ENCODE data around the gene AUTS2. TPM values are rescaled to one million over a fixed set of nuclear protein-coding genes. Genes with fewer than 3 reads are reported as not detected.

Gene AUTS2
- total RNA-seq, 1 experiment from 2014 or later = not detected

DNA sequence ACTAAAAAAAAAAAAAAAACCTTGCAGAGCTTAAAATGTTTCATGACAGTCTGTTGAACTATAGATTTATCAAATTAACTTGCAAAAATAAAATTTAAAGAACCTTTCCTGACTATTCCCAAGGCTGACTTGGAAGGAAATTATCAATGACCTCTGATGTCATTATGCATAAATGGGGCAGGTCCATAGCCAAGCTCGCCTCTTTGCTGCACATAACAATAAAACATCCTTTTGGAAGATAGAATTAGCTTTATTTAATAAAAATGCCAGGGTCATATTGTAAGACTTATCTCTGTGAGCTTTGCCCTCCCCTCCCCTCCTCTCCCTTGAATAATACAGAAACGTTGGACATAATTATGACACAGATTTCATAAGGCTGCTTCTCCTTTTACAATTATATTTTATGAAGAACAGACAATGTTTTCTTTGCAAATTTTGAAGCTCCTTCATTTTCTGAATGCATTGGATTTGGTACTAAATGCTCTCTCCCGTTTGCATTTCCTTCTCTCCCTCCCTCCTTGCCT lies 444.8 kb downstream of the AUTS2 start:
- Histone ChIP-seq H3K9me3 (replicated peaks) (no peaks in the 10 kb centered on the region), H3K4me1 (replicated peaks) (no peaks in the 10 kb centered on the region), H3K27ac (no peak overlapping the region), H3K36me3 (no peaks in the 10 kb centered on the region), H3K4me3 (no peak overlapping the region), H3K27me3 (replicated peaks) (no peaks in the 10 kb centered on the region)
- no peak for DNase-seq (ENCODE audit: low read depth in 1 of 2, low spot score in 2 of 2)

DNA sequence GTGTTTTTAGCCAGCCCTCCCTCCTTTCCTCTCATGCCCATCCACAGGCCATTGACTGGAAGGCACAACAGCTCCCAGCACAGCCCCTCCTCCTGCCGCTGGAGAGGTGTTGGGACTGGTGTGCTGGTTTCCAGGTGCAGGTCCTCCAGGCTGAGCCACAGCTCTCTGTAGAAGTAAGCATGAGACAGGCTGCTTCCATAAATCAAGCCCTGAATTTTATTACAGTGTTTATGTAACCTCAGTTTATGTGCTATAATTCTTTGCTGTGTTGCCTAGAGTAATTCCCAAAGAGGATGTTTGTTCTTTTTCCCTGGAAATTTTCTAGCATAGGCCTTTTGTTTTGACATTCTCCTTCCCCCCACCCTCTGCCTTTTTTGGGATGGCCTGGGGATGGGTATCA lies 445.8 kb downstream of the AUTS2 start:
- DNase-seq (ENCODE audit: low read depth in 1 of 2, low spot score in 2 of 2) = no peak
- Histone ChIP-seq H3K27ac (no peak overlapping the region), H3K9me3 (replicated peaks) (no peaks in the 10 kb centered on the region), H3K4me3 (no peak overlapping the region), H3K4me1 (replicated peaks) (no peaks in the 10 kb centered on the region), H3K27me3 (replicated peaks) (no peaks in the 10 kb centered on the region), H3K36me3 (no peaks in the 10 kb centered on the region)

DNA sequence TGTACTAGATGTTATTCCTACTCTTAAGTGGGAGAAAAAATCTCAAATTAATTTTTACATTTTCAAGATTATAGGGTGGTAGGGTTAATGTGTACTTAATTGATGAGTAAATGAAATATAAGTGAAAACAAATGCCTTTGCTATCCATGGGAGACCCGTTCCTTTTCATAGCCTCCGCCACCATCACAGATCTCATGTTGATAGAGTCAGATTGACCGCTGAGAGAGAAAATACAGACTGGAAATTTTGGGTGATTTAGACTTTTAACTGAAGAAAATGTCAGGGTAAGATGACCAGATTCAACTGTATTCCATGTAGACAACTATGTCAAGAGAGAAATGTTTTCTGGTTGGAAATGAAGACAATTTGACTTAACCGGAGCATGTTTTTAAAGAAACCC lies 446.2 kb downstream of the AUTS2 start:
- Histone ChIP-seq H3K4me1 (replicated peaks) (no peaks in the 10 kb centered on the region), H3K36me3 (no peaks in the 10 kb centered on the region), H3K9me3 (replicated peaks) (no peaks in the 10 kb centered on the region), H3K27me3 (replicated peaks) (no peaks in the 10 kb centered on the region), H3K27ac (no peak overlapping the region), H3K4me3 (no peak overlapping the region)
- no peak for DNase-seq (ENCODE audit: low read depth in 1 of 2, low spot score in 2 of 2)

DNA sequence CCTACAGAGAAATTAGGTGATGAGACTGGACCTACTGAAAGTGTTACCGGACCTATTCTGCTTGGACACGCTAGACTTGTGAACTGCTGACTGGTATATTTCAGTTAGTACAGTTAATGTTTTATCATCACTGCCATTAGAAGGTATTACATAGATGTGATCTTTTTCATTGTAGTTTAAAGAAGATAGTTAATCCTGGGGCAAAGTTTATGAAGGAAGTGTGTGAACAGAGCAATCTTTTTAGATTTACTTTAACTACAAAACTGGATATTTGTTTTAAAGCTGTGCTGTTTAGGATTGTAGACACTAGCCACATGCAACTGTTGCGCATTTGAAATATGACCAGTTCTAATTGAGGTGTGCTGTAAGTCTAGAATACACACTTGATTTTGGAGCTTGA lies 446.7 kb downstream of the AUTS2 start:
- no peak for DNase-seq (ENCODE audit: low read depth in 1 of 2, low spot score in 2 of 2)
- H3K4me1 ChIP-seq (replicated peaks) = no peaks in the 10 kb centered on the region
- no peak overlapping the region for H3K4me3 ChIP-seq
- no peaks in the 10 kb centered on the region for H3K9me3 ChIP-seq (replicated peaks)
- H3K27ac ChIP-seq = no peak overlapping the region
- H3K27me3 ChIP-seq (replicated peaks) = no peaks in the 10 kb centered on the region
- H3K36me3 ChIP-seq = no peaks in the 10 kb centered on the region

DNA sequence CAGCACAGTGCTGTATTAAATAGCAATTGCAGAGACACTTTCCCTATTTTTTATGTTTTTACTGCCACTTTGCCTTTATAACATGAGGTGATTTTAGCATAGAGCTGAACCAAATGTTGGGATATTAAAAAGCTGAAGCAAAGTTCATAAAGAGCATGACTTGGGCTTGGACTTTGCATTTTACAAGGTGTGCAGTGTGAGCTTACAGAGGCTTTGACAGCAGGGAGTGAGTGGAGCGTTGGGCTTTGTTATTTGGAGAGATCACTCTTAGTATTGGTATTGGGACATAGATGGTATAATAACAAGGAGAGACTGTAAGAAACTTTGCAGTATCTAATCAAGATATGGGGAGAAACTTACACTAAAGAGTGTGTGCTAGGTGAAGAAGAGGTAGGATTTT lies 449.1 kb downstream of the AUTS2 start:
- Histone ChIP-seq H3K4me1 (replicated peaks) (no peaks in the 10 kb centered on the region), H3K4me3 (no peak overlapping the region), H3K9me3 (replicated peaks) (no peaks in the 10 kb centered on the region), H3K27me3 (replicated peaks) (no peaks in the 10 kb centered on the region), H3K27ac (no peak overlapping the region), H3K36me3 (no peaks in the 10 kb centered on the region)
- DNase-seq (ENCODE audit: low read depth in 1 of 2, low spot score in 2 of 2) = no peak

DNA sequence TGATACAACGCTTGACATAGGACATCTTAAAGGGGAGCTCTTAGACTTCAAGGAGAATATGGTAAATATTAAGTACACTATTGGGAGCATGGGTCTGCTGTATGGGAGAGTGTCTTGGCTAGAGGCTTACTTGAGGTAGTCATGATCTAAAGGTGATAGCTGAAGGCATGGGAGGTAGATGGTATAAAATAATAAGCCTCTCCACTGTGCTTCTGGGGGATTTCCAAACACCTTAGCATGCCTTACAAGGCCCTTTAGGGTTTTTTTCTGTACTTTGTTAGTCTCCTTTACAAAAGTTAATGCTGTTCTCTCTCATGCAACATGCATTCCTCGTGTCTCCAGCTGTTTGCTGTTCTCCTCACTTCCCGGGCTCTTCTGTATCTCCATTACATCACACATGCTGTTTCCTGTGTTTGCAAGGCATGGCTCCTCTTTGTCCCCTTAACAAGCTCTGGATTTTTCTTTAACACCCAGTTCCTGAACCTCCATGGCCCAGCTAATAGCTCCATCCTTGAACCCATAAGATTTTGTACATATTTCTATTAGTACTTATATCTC lies 449.7 kb downstream of the AUTS2 start:
- no peak overlapping the region for H3K4me3 ChIP-seq
- no peaks in the 10 kb centered on the region for H3K27me3 ChIP-seq (replicated peaks)
- no peaks in the 10 kb centered on the region for H3K4me1 ChIP-seq (replicated peaks)
- H3K9me3 ChIP-seq (replicated peaks) = no peaks in the 10 kb centered on the region
- H3K27ac ChIP-seq = no peak overlapping the region
- no peak for DNase-seq (ENCODE audit: low read depth in 1 of 2, low spot score in 2 of 2)
- H3K36me3 ChIP-seq = no peaks in the 10 kb centered on the region

DNA sequence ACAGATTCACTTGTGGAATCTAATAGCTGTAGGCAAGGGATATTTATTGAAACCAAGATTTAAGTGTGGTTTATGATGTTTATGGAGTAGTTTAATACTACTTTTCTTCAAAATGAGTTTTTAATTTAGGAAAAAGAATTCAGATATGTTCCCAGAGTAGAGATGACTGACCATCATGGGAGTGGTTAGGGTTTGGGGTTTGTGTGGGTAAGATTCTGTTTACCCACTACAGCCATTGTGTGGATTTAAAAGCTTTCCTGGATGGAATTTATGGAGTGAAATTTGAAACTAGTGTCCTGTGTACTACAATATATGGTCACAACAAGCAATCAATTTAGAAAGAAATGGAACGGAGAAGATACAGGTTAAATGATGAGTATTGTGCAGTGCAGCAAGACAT lies 453.5 kb downstream of the AUTS2 start:
- no peak for DNase-seq (ENCODE audit: low read depth in 1 of 2, low spot score in 2 of 2)
- H3K9me3 ChIP-seq (replicated peaks) = no peaks in the 10 kb centered on the region

DNA sequence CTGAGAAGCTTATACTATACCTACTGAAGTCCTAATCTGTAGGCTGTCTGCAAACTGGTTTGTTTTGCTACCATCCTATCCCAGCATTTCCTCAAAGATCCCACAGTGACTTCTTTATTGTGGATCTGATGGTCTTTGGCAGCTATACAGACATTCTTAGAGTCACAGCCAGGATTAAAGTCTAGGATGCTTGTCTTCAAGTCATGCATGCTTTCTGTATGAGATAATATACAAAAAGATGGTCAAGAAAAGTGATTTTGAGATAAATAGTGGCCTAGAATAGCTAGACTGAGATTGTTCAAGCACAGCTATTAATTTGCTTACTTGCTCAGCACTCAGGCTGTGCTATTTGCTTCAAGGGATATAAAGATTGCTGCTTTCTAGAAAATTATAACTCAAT lies 454.4 kb downstream of the AUTS2 start:
- no peaks in the 10 kb centered on the region for H3K27me3 ChIP-seq (replicated peaks)
- H3K27ac ChIP-seq = no peak overlapping the region
- no peak overlapping the region for H3K4me3 ChIP-seq
- H3K36me3 ChIP-seq = no peaks in the 10 kb centered on the region
- H3K9me3 ChIP-seq (replicated peaks) = no peaks in the 10 kb centered on the region
- H3K4me1 ChIP-seq (replicated peaks) = no peaks in the 10 kb centered on the region
- DNase-seq (ENCODE audit: low read depth in 1 of 2, low spot score in 2 of 2) = no peak

More for the DNA sequence above, 453.5 kb downstream of the AUTS2 start:
- H3K4me3 ChIP-seq = no peak overlapping the region
- H3K27me3 ChIP-seq (replicated peaks) = no peaks in the 10 kb centered on the region
- H3K4me1 ChIP-seq (replicated peaks) = no peaks in the 10 kb centered on the region
- H3K27ac ChIP-seq = no peak overlapping the region
- H3K36me3 ChIP-seq = no peaks in the 10 kb centered on the region

DNA sequence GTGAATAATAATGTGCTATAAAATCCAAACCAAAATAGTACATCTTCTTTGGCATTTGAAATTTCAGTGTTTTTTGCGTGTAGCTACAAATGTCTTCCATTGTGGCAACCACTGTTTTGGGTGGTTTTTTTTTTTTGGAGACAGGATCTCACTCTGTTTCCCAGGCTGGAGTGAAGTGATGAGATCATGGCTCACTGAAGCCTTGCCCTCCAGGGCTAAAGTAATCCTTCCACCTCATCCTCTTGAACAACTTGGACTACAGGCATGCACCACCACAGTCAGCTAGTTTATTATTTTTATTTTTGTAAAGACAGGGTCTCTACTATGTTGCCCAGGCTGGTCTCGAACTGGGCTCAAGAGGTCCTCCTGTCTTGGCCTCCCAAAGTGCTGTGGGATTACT lies 455.1 kb downstream of the AUTS2 start:
- no peak for DNase-seq (ENCODE audit: low read depth in 1 of 2, low spot score in 2 of 2)
- H3K4me3 ChIP-seq = no peak overlapping the region
- H3K27me3 ChIP-seq (replicated peaks) = no peaks in the 10 kb centered on the region
- no peak overlapping the region for H3K27ac ChIP-seq
- H3K36me3 ChIP-seq = no peaks in the 10 kb centered on the region
- no peaks in the 10 kb centered on the region for H3K9me3 ChIP-seq (replicated peaks)
- no peaks in the 10 kb centered on the region for H3K4me1 ChIP-seq (replicated peaks)

DNA sequence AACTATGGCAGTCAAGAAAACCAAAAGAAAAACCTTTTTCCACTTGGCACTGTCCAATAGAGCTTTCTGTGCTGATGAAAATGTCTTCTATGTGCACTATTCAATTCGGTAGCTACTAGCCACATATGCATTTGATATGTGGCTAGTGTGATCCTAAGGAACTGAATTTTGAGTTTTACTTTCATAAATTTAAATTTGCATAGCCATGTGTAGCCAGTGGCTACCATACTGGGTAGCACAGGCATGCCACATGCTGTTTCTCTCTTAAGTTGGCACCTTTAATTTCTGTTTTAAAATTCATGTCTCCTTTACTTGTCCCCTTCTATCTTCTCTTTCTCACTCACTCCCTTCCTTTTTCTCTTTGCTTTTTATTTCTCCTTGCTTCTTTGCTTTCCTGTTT lies 455.7 kb downstream of the AUTS2 start:
- Histone ChIP-seq H3K4me3 (no peak overlapping the region), H3K27ac (no peak overlapping the region), H3K9me3 (replicated peaks) (no peaks in the 10 kb centered on the region), H3K4me1 (replicated peaks) (no peaks in the 10 kb centered on the region), H3K27me3 (replicated peaks) (no peaks in the 10 kb centered on the region), H3K36me3 (no peaks in the 10 kb centered on the region)
- no peak for DNase-seq (ENCODE audit: low read depth in 1 of 2, low spot score in 2 of 2)

DNA sequence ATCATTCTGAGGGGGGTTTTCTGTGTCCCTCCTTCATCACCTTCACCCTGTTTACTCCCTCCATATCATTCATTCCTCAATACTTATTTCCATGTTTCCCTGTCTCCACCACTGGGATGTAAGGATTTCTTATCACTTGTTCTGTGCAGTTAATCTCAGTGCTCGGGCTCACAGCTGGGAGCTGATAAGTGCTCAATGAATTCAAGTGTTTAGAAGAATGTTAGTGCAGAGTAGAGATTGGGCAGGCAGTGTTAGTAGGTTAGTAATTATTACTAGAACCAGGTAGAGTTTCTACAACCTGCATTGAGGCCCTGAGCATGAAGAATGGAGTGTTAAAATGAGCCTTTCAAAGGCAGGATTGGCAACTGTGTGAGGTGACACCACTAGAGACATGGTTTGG lies 458.1 kb downstream of the AUTS2 start:
- Histone ChIP-seq H3K27ac (no peak overlapping the region), H3K4me1 (replicated peaks) (no peaks in the 10 kb centered on the region)
- no peak for DNase-seq (ENCODE audit: low read depth in 1 of 2, low spot score in 2 of 2)

DNA sequence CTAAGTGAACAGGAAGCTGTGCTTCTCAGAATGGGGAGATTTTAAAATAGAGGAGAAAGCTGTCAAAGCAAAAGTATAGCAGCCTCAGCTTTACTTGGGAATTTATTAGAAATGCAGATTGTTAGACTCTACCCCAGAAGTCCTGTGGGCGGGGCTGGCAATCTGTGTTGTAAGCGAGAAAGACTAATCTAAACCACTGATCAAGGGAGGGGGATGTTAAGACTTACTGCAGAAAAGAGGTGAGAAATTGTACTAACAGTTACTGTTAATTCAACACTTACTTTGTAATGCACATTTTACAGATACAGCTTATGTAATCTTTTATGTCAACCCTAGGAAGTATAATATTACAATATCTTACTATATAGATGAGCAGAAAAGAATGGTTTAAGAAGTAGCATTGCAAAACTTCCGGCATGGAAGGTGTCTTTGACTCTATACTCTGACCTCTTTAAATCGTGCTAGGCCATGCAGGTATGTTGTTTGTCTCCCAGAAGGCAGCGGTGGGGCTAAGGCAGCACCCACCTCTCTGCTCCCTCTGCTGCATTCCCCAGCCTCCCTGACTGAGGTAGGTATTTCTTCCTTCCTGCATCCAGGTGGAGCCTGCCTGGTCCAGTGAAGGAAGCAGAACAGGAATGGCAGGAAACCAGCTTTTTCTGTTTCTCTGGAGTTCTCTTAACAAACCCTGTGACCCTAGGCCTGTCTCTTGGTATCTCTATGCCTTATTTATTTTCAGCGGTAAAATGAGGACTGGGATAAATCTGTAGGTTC lies 462.2 kb downstream of the AUTS2 start:
- no peak for DNase-seq (ENCODE audit: low read depth in 1 of 2, low spot score in 2 of 2)
- Histone ChIP-seq H3K36me3 (no peaks in the 10 kb centered on the region), H3K9me3 (replicated peaks) (0 out of 2 replicates have a peak, but pooled peaks cover 4% of the 10 kb centered on the region), H3K4me3 (no peak overlapping the region), H3K27ac (no peak overlapping the region), H3K4me1 (replicated peaks) (no peaks in the 10 kb centered on the region), H3K27me3 (replicated peaks) (no peaks in the 10 kb centered on the region)

More for the DNA sequence above, 458.1 kb downstream of the AUTS2 start:
- Histone ChIP-seq H3K36me3 (no peaks in the 10 kb centered on the region), H3K4me3 (no peak overlapping the region), H3K9me3 (replicated peaks) (no peaks in the 10 kb centered on the region), H3K27me3 (replicated peaks) (no peaks in the 10 kb centered on the region)

DNA sequence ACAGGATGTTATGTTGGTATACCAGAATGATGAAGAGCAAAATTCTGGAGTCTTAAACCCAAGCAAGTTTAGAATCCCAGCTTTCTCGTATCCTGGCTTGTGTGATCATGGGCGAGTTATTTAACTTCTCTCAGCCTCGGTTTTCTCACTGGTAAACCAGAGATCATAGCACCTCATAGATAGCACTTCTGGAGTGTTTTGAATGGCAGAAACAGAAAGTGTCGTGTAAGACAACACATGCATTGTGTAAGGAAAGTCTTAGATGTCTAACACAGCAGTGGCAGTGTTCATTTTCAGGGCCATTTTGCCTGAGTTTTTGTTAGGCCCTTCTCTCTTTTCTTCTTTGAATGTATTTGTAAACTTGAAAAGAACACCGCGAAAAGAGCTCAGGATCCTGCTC lies 465.1 kb downstream of the AUTS2 start:
- H3K27ac ChIP-seq = no peak overlapping the region
- DNase-seq (ENCODE audit: low read depth in 1 of 2, low spot score in 2 of 2) = no peak
- H3K36me3 ChIP-seq = no peaks in the 10 kb centered on the region
- no peak overlapping the region for H3K4me3 ChIP-seq
- H3K27me3 ChIP-seq (replicated peaks) = no peaks in the 10 kb centered on the region
- H3K9me3 ChIP-seq (replicated peaks) = 0 out of 2 replicates have a peak, but pooled peaks cover 4% of the 10 kb centered on the region
- H3K4me1 ChIP-seq (replicated peaks) = no peaks in the 10 kb centered on the region

DNA sequence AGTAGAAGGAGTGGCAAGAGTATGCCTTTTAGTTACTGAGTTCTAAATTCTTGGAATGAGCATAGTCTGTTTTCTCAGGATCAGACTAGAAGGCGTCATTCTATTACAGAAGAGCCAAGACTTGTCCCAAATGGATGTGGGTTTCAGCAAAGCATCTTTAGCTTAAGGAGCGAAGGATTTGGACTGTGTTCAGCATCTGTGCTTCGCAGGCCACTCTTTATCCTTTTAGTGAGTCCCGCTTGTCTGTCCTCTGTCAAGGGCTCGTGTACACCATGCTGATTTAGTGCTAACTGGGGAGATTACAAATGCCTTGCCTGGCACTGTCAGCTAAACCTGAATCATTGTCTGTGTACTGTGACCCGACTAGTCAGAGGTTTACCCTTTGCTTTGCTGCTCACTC lies 465.7 kb downstream of the AUTS2 start:
- H3K9me3 ChIP-seq (replicated peaks) = 0 out of 2 replicates have a peak, but pooled peaks cover 4% of the 10 kb centered on the region
- no peak overlapping the region for H3K4me3 ChIP-seq
- no peaks in the 10 kb centered on the region for H3K27me3 ChIP-seq (replicated peaks)
- no peak overlapping the region for H3K27ac ChIP-seq
- H3K36me3 ChIP-seq = no peaks in the 10 kb centered on the region
- H3K4me1 ChIP-seq (replicated peaks) = no peaks in the 10 kb centered on the region
- no peak for DNase-seq (ENCODE audit: low read depth in 1 of 2, low spot score in 2 of 2)

Measured in SJSA1 (cell line).